Measurements from ENCODE around the gene PPT2.

DNA sequence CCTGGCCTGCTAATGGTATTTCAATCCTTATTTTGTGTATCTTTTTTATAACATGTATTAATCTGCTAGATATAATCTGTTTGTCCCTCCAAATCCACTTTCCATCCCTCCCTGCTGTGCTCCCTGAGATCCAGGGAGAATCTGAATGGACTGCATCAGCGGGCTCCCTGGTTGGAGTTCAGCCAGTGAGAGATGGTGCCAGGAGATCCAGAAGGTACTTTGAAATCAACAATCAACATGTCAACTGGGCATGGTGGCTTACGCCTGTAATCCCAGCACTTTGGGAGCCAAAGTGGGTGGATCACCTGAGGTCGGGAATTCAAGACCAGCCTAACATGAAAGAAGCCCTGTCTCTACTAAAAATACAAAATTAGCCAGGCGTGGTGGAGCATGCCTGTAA lies 30.3 kb upstream of the PPT2 start:
- TF ChIP-seq POLR2A (IDR thresholded peaks at IDR 0.05), result no peak
- TF ChIP-seq, protein P1, sequence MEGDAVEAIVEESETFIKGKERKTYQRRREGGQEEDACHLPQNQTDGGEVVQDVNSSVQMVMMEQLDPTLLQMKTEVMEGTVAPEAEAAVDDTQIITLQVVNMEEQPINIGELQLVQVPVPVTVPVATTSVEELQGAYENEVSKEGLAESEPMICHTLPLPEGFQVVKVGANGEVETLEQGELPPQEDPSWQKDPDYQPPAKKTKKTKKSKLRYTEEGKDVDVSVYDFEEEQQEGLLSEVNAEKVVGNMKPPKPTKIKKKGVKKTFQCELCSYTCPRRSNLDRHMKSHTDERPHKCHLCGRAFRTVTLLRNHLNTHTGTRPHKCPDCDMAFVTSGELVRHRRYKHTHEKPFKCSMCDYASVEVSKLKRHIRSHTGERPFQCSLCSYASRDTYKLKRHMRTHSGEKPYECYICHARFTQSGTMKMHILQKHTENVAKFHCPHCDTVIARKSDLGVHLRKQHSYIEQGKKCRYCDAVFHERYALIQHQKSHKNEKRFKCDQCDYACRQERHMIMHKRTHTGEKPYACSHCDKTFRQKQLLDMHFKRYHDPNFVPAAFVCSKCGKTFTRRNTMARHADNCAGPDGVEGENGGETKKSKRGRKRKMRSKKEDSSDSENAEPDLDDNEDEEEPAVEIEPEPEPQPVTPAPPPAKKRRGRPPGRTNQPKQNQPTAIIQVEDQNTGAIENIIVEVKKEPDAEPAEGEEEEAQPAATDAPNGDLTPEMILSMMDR (IDR thresholded peaks at IDR 0.05), result no peak

Data from suprapubic skin (tissue), 3 donors.